H9 (cell line): ENCODE data around the gene SCRN1. TPM values are rescaled to one million over a fixed set of nuclear protein-coding genes. Genes with fewer than 3 reads are reported as not detected.

Experiments used
- DNase-seq: peaks from one replicate; pipeline ENCODE4 v3.0.0-alpha.2; 2017
- H2AFZ ChIP-seq: one replicate; pipeline ENCODE4 v1.6.1; 2013; ENCODE audit warnings: mild to moderate bottlenecking, low read length, control low read depth, moderate library complexity
- H2AK5ac ChIP-seq: 2 replicates; pipeline ENCODE4 v1.6.1; 2013; ENCODE audit warnings: low read length, control low read depth, mixed read lengths; ENCODE audit not compliant: insufficient read length
- H2BK120ac ChIP-seq: one replicate; pipeline ENCODE4 v1.6.1; 2013; ENCODE audit warnings: low read depth, mild to moderate bottlenecking, low read length, control low read depth, inconsistent platforms; ENCODE audit not compliant: poor library complexity, severe bottlenecking
- H2BK12ac ChIP-seq: 2 replicates; pipeline ENCODE4 v1.6.1; 2013; ENCODE audit warnings: low read length, control low read depth, mixed read lengths, low read depth; ENCODE audit not compliant: insufficient read length
- H2BK15ac ChIP-seq: 2 replicates; pipeline ENCODE4 v1.6.1; 2013; ENCODE audit warnings: low read depth, low read length, control low read depth
- H2BK20ac ChIP-seq: one replicate; pipeline ENCODE4 v1.6.1; 2013; ENCODE audit warnings: low read depth, mild to moderate bottlenecking, low read length, control low read depth, inconsistent platforms; ENCODE audit not compliant: poor library complexity, severe bottlenecking
- H2BK5ac ChIP-seq: 2 replicates; pipeline ENCODE4 v1.6.1; 2013; ENCODE audit warnings: low read length, control low read depth, mixed read lengths; ENCODE audit not compliant: insufficient read length
- H3K14ac ChIP-seq: 2 replicates; pipeline ENCODE4 v1.6.1; 2013; ENCODE audit warnings: low read length, control low read depth; ENCODE audit not compliant: insufficient read depth
- H3K18ac ChIP-seq: 2 replicates; pipeline ENCODE4 v1.6.1; 2013; ENCODE audit warnings: low read depth, mild to moderate bottlenecking, mixed read lengths, low read length, control low read depth; ENCODE audit not compliant: insufficient read length
- H3K23ac ChIP-seq: 2 replicates; pipeline ENCODE4 v1.6.1; 2013; ENCODE audit warnings: low read length, control low read depth, mixed read lengths, low read depth; ENCODE audit not compliant: insufficient read length
- H3K23me2 ChIP-seq: 2 replicates; pipeline ENCODE4 v1.6.1; 2013; ENCODE audit warnings: low read depth, mild to moderate bottlenecking, mixed read lengths, low read length, control low read depth; ENCODE audit not compliant: insufficient read length, poor library complexity, severe bottlenecking
- H3K27ac ChIP-seq: 2 replicates; pipeline ENCODE4 v1.5.1; 2013; ENCODE audit warnings: low read length, control low read depth, mixed read lengths, low read depth; ENCODE audit not compliant: insufficient read length
- H3K27me3 ChIP-seq: 2 replicates; pipeline ENCODE4 v1.6.1; 2013; ENCODE audit warnings: low read length, control low read depth, inconsistent platforms; ENCODE audit not compliant: insufficient read depth
- H3K4ac ChIP-seq: 2 replicates; pipeline ENCODE4 v1.6.1; 2013; ENCODE audit warnings: low read depth, mild to moderate bottlenecking, control low read depth, inconsistent platforms, low read length, moderate library complexity
- H3K4me1 ChIP-seq: 2 replicates; pipeline ENCODE4 v1.6.1; 2013; ENCODE audit warnings: low read length, control low read depth, inconsistent platforms; ENCODE audit not compliant: insufficient read depth
- H3K4me2 ChIP-seq: 2 replicates; pipeline ENCODE4 v1.6.1; 2013; ENCODE audit warnings: low read length, control low read depth, mixed read lengths; ENCODE audit not compliant: insufficient read length, insufficient read depth
- H3K56ac ChIP-seq: 2 replicates; pipeline ENCODE4 v1.6.1; 2013; ENCODE audit warnings: low read depth, mild to moderate bottlenecking, mixed read lengths, low read length, control low read depth; ENCODE audit not compliant: insufficient read length
- H3K79me1 ChIP-seq: 2 replicates; pipeline ENCODE4 v1.6.1; 2013; ENCODE audit warnings: low read depth, mild to moderate bottlenecking, moderate library complexity, low read length, control low read depth, inconsistent platforms; ENCODE audit not compliant: insufficient read depth, poor library complexity, severe bottlenecking
- H3K79me2 ChIP-seq: 2 replicates; pipeline ENCODE4 v1.6.1; 2013; ENCODE audit warnings: low read length, control low read depth, inconsistent platforms; ENCODE audit not compliant: insufficient read depth
- H3K9ac ChIP-seq: 2 replicates; pipeline ENCODE4 v1.6.1; 2013; ENCODE audit warnings: low read length, control low read depth, mixed read lengths; ENCODE audit not compliant: insufficient read length; ENCODE audit errors: extremely low read depth
- H3K9me3 ChIP-seq: one replicate; pipeline ENCODE4 v1.6.1; 2013; ENCODE audit warnings: low read depth, low read length, inconsistent platforms; ENCODE audit not compliant: control insufficient read depth
- H3T11ph ChIP-seq: one replicate; pipeline ENCODE4 v1.6.1; 2013; ENCODE audit warnings: mild to moderate bottlenecking, low read length, control low read depth, inconsistent platforms
- H4K20me1 ChIP-seq: one replicate; pipeline ENCODE4 v1.6.1; 2013; ENCODE audit not compliant: control insufficient read depth, insufficient read length, insufficient read depth
- H4K5ac ChIP-seq: 2 replicates; pipeline ENCODE4 v1.6.1; 2013; ENCODE audit warnings: low read depth, mild to moderate bottlenecking, mixed read lengths, low read length, control low read depth; ENCODE audit not compliant: insufficient read length
- H4K8ac ChIP-seq: replicated peaks from 2 replicates; pipeline ENCODE4 v1.6.1; 2013; ENCODE audit warnings: low read length, control low read depth, mixed read lengths, low read depth; ENCODE audit not compliant: insufficient read length
- H4K91ac ChIP-seq: 2 replicates; pipeline ENCODE4 v1.6.1; 2013; ENCODE audit warnings: low read depth, mild to moderate bottlenecking, moderate library complexity, mixed read lengths, low read length, control low read depth; ENCODE audit not compliant: insufficient read length
- H3K27ac Mint-ChIP-seq, 3 experiments: 2 replicates in 2 of 3; 3 replicates in 1 of 3; pipeline ENCODE4 v1.8.0; 2020 to 2021; ENCODE audit warnings: mixed read lengths in 3 of 3, mild to moderate bottlenecking in 1 of 3, moderate library complexity in 1 of 3
- H3K27me3 Mint-ChIP-seq: 2 replicates; pipeline ENCODE4 v1.8.0; 2021; ENCODE audit warnings: low read depth, mild to moderate bottlenecking, moderate library complexity, mixed read lengths
- H3K36me3 Mint-ChIP-seq, 3 experiments: 2 replicates in 2 of 3; 3 replicates in 1 of 3; pipeline ENCODE4 v1.8.0; 2020 to 2021; ENCODE audit warnings: low read depth in 3 of 3, mixed read lengths in 3 of 3; ENCODE audit not compliant: insufficient read depth in 1 of 3
- H3K4me1 Mint-ChIP-seq, 2 experiments: 2 replicates each; pipeline ENCODE4 v1.8.0; 2020; ENCODE audit warnings: mixed read lengths in 2 of 2
- H3K4me3 Mint-ChIP-seq, 2 experiments: 2 replicates in 1 of 2; 3 replicates in 1 of 2; pipeline ENCODE4 v1.8.0; 2020 to 2021; ENCODE audit warnings: mild to moderate bottlenecking in 2 of 2, mixed read lengths in 2 of 2, moderate library complexity in 1 of 2
- H3K9me3 Mint-ChIP-seq, 2 experiments: 2 replicates in 1 of 2; 3 replicates in 1 of 2; pipeline ENCODE4 v1.8.0; 2020; ENCODE audit warnings: mild to moderate bottlenecking in 2 of 2, mixed read lengths in 2 of 2, moderate library complexity in 1 of 2
- WGBS: extraction: QIAGEN DNeasy Blood & Tissue Kit; methylation state at CpG from one replicate; pipeline ENCODE4 v1.1.7; 2013; ENCODE audit warnings: missing lambda C conversion rate, low lambda C conversion rate, mixed read lengths; ENCODE audit not compliant: insufficient read length; ENCODE audit errors: extremely low coverage; 5-methylcytosine and 5-hydroxymethylcytosine counted together
- total RNA-seq: library from RNA; stranded (reverse); gene quantifications from 2 replicates; pipeline ENCODE4 v1.2.1, GENCODE V29; 2021
- TF ChIP-seq, protein P1 (sequence below): fragments of 200-600 bp; sonication (generic); conservative IDR thresholded peaks from 3 replicates; pipeline ENCODE4 v1.8.0; 2021; ENCODE audit warnings: antibody characterized with exemption, mild to moderate bottlenecking

The SCRN1 gene
- total RNA-seq, 1 experiment from 2014 or later: 101 TPM

DNA sequence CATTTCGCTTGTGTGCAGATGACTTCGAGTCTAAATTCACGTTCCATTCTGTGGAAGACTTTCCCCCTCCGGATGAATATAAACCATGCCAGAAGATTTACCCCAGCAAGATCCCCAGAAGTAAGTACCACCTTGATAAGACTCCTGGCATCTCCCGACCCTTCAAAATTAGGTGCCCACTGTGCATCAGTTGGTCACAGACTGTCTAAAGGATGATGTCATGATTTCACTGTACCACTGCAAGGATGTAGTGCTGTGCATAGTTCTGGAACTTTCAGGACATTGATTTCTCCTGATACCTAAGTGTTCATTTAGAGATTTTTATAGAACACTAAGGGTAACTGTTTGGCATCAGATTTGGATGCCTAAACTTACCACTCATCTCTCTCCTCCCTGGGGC is 100.3 kb downstream of the SCRN1 start:
- Histone ChIP-seq H3K23me2 (no peaks in the 10 kb centered on the region), H4K91ac (no peak overlapping the region), H3K56ac (no peak overlapping the region), H3T11ph (no peak overlapping the region), H4K5ac (no peak overlapping the region), H2BK15ac (no peak overlapping the region), H2BK12ac (no peak overlapping the region), H3K9ac (no peak overlapping the region), H2BK20ac (no peak overlapping the region), H3K9me3 (no peaks in the 10 kb centered on the region), H4K20me1 (no peaks in the 10 kb centered on the region), H3K27ac (no peak overlapping the region), H3K79me2 (no peaks in the 10 kb centered on the region), H2BK5ac (no peak overlapping the region), H3K14ac (no peak overlapping the region), H3K18ac (no peak overlapping the region), H3K4ac (no peak overlapping the region), H2AFZ (no peak overlapping the region), H2BK120ac (no peak overlapping the region), H3K4me1 (no peaks in the 10 kb centered on the region), H3K23ac (no peak overlapping the region), H3K4me2 (no peak overlapping the region), H3K27me3 (no peaks in the 10 kb centered on the region), H3K79me1 (no peaks in the 10 kb centered on the region), H2AK5ac (no peak overlapping the region), H4K8ac (no peak overlapping the region)
- no peak overlapping the region for H3K4me3 Mint-ChIP-seq
- no peak overlapping the region for H3K27ac Mint-ChIP-seq
- TF ChIP-seq, protein P1, sequence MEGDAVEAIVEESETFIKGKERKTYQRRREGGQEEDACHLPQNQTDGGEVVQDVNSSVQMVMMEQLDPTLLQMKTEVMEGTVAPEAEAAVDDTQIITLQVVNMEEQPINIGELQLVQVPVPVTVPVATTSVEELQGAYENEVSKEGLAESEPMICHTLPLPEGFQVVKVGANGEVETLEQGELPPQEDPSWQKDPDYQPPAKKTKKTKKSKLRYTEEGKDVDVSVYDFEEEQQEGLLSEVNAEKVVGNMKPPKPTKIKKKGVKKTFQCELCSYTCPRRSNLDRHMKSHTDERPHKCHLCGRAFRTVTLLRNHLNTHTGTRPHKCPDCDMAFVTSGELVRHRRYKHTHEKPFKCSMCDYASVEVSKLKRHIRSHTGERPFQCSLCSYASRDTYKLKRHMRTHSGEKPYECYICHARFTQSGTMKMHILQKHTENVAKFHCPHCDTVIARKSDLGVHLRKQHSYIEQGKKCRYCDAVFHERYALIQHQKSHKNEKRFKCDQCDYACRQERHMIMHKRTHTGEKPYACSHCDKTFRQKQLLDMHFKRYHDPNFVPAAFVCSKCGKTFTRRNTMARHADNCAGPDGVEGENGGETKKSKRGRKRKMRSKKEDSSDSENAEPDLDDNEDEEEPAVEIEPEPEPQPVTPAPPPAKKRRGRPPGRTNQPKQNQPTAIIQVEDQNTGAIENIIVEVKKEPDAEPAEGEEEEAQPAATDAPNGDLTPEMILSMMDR: no peak
- H3K36me3 Mint-ChIP-seq: peaks cover 0 to 24% (median 19%) of the 10 kb centered on the region in 3 experiments; a peak in 5 of 7 replicates
- no peak for DNase-seq
- H3K9me3 Mint-ChIP-seq: no peaks in the 10 kb centered on the region
- H3K4me1 Mint-ChIP-seq: peaks cover 10 to 12% of the 10 kb centered on the region in 2 experiments
- no peaks in the 10 kb centered on the region for H3K27me3 Mint-ChIP-seq
- no CpG with 5 or more reads among the region's 5 CpGs for WGBS
